ENCODE data around the gene SLC22A14. TPM values are rescaled to one million over a fixed set of nuclear protein-coding genes. Genes with fewer than 3 reads are reported as not detected.

Gene SLC22A14
- total RNA-seq, 4 donors from 2014 or later = 5.0 TPM; not detected in 3

DNA sequence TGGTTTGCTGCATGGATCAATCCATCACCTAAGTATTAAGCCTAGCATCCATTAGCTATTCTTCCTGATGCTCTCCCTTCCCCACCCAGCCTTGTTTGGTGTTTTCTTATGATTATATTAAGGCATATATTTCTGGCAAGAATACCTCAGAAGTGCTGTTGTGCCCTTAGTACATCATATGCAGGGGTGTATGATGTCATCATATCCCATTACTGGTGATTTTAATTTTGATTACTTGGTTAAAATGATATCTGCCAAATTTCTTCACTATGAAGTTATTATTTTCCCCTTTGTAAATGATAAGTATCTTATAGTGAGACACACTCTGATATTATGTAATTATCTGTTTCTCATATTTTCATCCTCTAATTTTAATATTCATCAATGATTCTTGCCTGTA is 15.4 kb downstream of the SLC22A14 start:
- H3K27me3 ChIP-seq = no peaks in the 10 kb centered on the region
- no peak for DNase-seq
- no peak for TF ChIP-seq POLR2A (IDR thresholded peaks at IDR 0.05)
- TF ChIP-seq, protein P1, sequence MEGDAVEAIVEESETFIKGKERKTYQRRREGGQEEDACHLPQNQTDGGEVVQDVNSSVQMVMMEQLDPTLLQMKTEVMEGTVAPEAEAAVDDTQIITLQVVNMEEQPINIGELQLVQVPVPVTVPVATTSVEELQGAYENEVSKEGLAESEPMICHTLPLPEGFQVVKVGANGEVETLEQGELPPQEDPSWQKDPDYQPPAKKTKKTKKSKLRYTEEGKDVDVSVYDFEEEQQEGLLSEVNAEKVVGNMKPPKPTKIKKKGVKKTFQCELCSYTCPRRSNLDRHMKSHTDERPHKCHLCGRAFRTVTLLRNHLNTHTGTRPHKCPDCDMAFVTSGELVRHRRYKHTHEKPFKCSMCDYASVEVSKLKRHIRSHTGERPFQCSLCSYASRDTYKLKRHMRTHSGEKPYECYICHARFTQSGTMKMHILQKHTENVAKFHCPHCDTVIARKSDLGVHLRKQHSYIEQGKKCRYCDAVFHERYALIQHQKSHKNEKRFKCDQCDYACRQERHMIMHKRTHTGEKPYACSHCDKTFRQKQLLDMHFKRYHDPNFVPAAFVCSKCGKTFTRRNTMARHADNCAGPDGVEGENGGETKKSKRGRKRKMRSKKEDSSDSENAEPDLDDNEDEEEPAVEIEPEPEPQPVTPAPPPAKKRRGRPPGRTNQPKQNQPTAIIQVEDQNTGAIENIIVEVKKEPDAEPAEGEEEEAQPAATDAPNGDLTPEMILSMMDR (IDR thresholded peaks at IDR 0.05) = no peak
- no peak overlapping the region for H3K27ac ChIP-seq
- no peak overlapping the region for H3K4me3 ChIP-seq
- H3K4me1 ChIP-seq = no peaks in the 10 kb centered on the region
- H3K36me3 ChIP-seq = no peaks in the 10 kb centered on the region
- H3K9me3 ChIP-seq = no peaks in the 10 kb centered on the region

DNA sequence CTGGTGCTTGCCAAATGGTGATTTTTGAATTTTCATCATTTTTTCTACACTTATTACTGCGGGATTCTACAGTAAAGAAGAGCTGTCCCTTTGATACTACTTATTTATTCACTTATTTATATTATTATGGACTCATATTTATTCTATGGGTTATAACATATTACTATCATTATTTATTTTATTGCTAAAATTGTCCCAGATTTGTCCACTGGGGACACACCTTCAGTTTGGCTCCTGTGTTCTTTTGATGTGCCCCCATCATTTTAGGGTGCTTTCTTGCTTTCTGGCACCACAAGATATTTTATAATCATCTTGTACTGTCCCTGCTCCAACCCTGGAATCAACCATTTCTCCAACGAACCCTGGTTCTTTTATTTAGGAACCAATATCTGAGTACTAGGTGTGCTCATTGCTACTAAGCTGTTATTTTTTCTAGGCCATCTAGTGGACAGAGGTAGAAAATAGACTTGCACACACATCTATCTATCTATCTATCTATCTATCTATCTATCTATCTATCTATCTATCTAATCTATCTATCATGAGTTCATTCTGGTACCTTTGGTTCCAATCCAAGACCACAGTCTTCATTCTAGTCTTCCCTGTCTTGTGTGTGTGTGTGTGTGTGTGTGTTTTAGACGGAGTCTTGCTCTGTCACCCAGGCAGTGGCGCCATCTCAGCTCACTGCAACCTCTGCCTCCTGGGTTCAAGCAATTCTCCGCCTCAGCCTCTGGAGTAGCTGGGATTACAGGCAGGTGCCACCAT is 16.0 kb downstream of the SLC22A14 start:
- H3K4me3 ChIP-seq = no peak overlapping the region
- no peaks in the 10 kb centered on the region for H3K4me1 ChIP-seq
- no peak for DNase-seq
- H3K27ac ChIP-seq = no peak overlapping the region
- no peak for TF ChIP-seq POLR2A (IDR thresholded peaks at IDR 0.05)
- TF ChIP-seq, protein P1 (IDR thresholded peaks at IDR 0.05) = peak in 4 of 6 experiments; percentile 37 to 54 (median 46)
- H3K27me3 ChIP-seq = no peaks in the 10 kb centered on the region
- no peaks in the 10 kb centered on the region for H3K9me3 ChIP-seq
- no peaks in the 10 kb centered on the region for H3K36me3 ChIP-seq

DNA sequence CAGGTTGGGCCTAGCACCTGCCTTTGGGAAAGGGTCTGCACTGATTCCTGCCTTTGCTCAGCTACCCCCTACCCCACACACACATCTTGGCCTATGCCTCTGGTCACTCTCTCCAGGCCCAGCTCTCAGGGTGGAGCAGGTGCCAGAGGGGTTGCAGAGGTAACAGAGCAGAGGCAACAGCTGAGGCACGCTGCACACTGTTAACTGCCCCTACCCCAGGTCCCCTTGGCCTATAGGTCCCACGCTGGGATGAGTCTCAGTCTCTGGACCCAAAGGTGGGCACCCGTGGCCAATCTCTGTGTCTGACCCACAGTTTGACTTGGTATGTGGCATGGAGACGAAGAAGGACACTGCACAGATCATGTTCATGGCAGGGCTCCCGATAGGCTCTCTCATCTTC is 24.8 kb downstream of the SLC22A14 start:
- no peaks in the 10 kb centered on the region for H3K36me3 ChIP-seq
- H3K4me1 ChIP-seq = no peaks in the 10 kb centered on the region
- H3K4me3 ChIP-seq = no peak overlapping the region
- TF ChIP-seq, protein P1 (IDR thresholded peaks at IDR 0.05) = no peak
- TF ChIP-seq POLR2A (IDR thresholded peaks at IDR 0.05) = no peak
- no peak overlapping the region for H3K27ac ChIP-seq
- H3K27me3 ChIP-seq = no peaks in the 10 kb centered on the region
- no peaks in the 10 kb centered on the region for H3K9me3 ChIP-seq
- DNase-seq = no peak

DNA sequence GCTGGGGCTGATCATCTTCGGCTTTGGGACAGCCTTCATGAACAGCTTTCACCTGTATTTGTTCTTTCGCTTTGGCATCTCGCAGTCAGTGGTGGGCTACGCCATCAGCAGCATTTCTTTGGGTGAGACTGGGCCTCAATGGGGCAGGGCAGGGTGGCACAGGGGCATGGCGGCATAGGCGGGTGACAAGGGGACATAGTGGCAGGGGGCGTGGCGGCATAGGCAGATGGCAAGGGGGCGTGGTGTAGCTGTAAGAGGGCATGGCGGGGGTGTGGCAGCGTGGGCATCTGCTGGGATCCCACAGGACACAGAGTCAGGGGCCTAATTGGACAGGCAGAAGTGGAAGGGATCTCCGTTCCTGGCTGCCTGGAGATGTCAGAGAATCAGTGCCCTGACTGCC is 25.5 kb downstream of the SLC22A14 start:
- TF ChIP-seq, protein P1 (IDR thresholded peaks at IDR 0.05) = no peak
- no peak for TF ChIP-seq POLR2A (IDR thresholded peaks at IDR 0.05)
- H3K36me3 ChIP-seq = no peaks in the 10 kb centered on the region

DNA sequence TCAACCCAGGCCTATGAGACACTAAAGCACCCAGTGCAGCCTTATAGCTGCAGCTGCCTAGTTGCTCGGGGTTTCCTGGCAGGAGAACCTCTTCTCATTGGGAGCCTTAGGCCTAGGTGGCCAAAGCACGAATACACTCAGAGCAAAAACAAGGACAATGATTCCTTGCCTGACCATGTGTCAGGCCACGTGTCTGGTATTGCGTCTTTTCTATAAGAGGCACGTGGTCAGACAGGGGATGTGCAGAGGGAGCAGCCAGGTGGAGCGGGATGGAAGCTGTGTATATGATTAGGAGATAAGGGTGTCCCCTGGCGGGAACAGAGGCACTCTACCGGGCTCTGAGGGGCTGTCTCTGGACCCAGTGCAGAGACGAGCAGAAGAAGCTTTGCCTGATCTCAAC is 26.4 kb downstream of the SLC22A14 start:
- Histone ChIP-seq H3K36me3 (no peaks in the 10 kb centered on the region), H3K9me3 (no peaks in the 10 kb centered on the region), H3K27me3 (no peaks in the 10 kb centered on the region), H3K27ac (no peak overlapping the region), H3K4me1 (no peaks in the 10 kb centered on the region), H3K4me3 (no peak overlapping the region)
- TF ChIP-seq, protein P1 (IDR thresholded peaks at IDR 0.05) = no peak
- no peak for TF ChIP-seq POLR2A (IDR thresholded peaks at IDR 0.05)
- DNase-seq = no peak

More for the DNA sequence above, 25.5 kb downstream of the SLC22A14 start:
- Histone ChIP-seq H3K27me3 (no peaks in the 10 kb centered on the region), H3K4me3 (no peak overlapping the region), H3K9me3 (no peaks in the 10 kb centered on the region), H3K4me1 (no peaks in the 10 kb centered on the region), H3K27ac (no peak overlapping the region)
- DNase-seq = no peak

All from Peyer's patch (tissue), 4 donors.